Astrocyte of the cerebellum (primary cell): ENCODE measurements around the gene PRSS38.
"Not testable (repeated sequence)": the region's sequence is repeated elsewhere in the genome, so short reads cannot be mapped to it uniquely, and the experiment has no call there.

ENCODE experiments used
- DNase-seq: peaks from one replicate; pipeline ENCODE4 v3.0.0-alpha.2; 2011; ENCODE audit warnings: low read depth
- H3K4me3 ChIP-seq: 2 replicates; pipeline ENCODE4 v1.5.1; 2011; ENCODE audit warnings: mild to moderate bottlenecking, low read depth, low read length, moderate library complexity
- CTCF ChIP-seq: IDR thresholded peaks from 2 replicates; pipeline ENCODE4 v1.5.1; 2012; ENCODE audit warnings: low read length, low read depth, moderate library complexity, mild to moderate bottlenecking; ENCODE audit errors: missing control alignments
- in situ Hi-C: cut with HindIII; loops from 2 replicates; pipeline ENCODE4 v1.10.0; 2017; ENCODE audit warnings: low sequenced_read_pairs

Gene PRSS38

GRCh38 chr1:227864882-227865281, 49.4 kb downstream of the PRSS38 start:
- no peak for TF ChIP-seq CTCF
- in situ Hi-C loops = no loop called here
- no peak overlapping the region for H3K4me3 ChIP-seq
- no peak for DNase-seq

GRCh38 chr1:227869279-227869842, 53.9 kb downstream of the PRSS38 start:
- no peak overlapping the region for H3K4me3 ChIP-seq
- no peak for DNase-seq
- in situ Hi-C loops = no loop called here
- no peak for TF ChIP-seq CTCF

- H3K4me3 ChIP-seq = no peak overlapping the region
- in situ Hi-C loops = no loop called here
- DNase-seq = peak; percentile 15
These were observed 54.4 kb downstream of the PRSS38 start for GRCh38 chr1:227869851-227870305.

GRCh38 chr1:227870366-227870765, 54.9 kb downstream of the PRSS38 start:
- TF ChIP-seq CTCF = no peak
- in situ Hi-C loops = no loop called here
- H3K4me3 ChIP-seq = no peak overlapping the region
- no peak for DNase-seq

More at GRCh38 chr1:227869851-227870305, 54.4 kb downstream of the PRSS38 start:
- TF ChIP-seq CTCF = no peak

GRCh38 chr1:227871892-227872291, 56.4 kb downstream of the PRSS38 start:
- H3K4me3 ChIP-seq, in situ Hi-C loops, DNase-seq: not testable (repeated sequence)

GRCh38 chr1:227877810-227878209, 62.3 kb downstream of the PRSS38 start:
- DNase-seq, H3K4me3 ChIP-seq, in situ Hi-C loops: not testable (repeated sequence)

GRCh38 chr1:227880342-227880924, 65.0 kb downstream of the PRSS38 start:
- no peak overlapping the region for H3K4me3 ChIP-seq
- no peak for TF ChIP-seq CTCF
- DNase-seq = no peak
- in situ Hi-C loops = no loop called here
